Measurements from ENCODE around the gene SPANXA2. TPM values are rescaled to one million over a fixed set of nuclear protein-coding genes. Genes with fewer than 3 reads are reported as not detected.
"Not testable (repeated sequence)": the region's sequence is repeated elsewhere in the genome, so short reads cannot be mapped to it uniquely, and the experiment has no call there.

The SPANXA2 gene, protein sequence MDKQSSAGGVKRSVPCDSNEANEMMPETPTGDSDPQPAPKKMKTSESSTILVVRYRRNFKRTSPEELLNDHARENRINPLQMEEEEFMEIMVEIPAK
- not detected in 3 replicates for total RNA-seq (2021)
- Bru-seq, nascent RNA = not detected
- long read RNA-seq, experiment 1 = 0 reads
- long read RNA-seq, experiment 2 = 0 reads
- long read RNA-seq, experiment 3 = 0 reads

DNA sequence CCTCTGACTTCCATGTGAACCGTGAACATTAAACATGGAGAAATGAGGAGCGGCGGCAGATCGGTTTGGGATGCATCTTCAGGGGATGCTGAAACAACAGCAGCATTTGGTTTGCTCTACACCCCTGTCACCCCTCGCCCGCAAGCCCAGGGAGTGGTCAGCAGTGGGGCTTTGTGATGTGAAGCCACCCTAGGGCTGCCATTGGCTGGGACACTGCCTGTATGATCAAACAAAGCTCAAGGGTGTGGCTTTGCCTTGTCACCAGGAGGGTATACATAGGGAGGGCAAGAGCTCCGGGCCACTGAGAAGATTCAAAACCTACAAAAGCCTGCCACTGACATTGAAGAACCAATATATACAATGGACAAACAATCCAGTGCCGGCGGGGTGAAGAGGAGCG lies at the start of gene SPANXA2:
TSS of gene SPANXA2 (plus strand) at position 301 of the 400 bp plus-strand sequence. CDS start at position 361, 60 bp downstream.
- DNase-seq (ENCODE audit: low spot score) = not testable (repeated sequence)

DNA sequence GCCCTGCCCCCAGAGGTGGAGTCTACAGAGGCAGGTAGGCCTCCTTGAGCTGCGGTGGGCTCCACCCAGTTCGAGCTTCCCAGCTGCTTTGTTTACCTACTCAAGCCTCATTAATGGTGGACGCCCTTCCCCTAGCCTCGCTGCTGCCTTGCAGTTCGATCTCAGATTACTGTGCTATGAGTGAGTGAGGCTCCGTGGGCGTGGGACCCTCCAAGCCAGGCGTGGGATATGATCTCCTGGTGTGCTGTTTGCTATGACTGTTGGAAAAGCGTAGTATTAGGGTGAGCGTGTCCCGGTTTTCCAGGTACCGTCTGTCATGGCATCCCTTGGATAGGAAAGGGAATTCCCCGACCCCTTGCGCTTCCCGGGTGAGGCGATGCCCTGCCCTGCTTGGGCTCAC lies 47.0 kb upstream of the SPANXA2 start:
- POLR2A ChIA-PET; H3K27me3 Mint-ChIP-seq (ENCODE audit: low read depth); H3K27ac Mint-ChIP-seq; CTCF ChIA-PET; DNase-seq (ENCODE audit: low spot score); H3K36me3 Mint-ChIP-seq; H3K4me1 Mint-ChIP-seq; ATAC-seq; H3K4me3 Mint-ChIP-seq; H3K9me3 Mint-ChIP-seq: not testable (repeated sequence)

More for the DNA sequence above, at the start of gene SPANXA2:
- H3K4me3 Mint-ChIP-seq; H3K9me3 Mint-ChIP-seq; H3K4me1 Mint-ChIP-seq; H3K27me3 Mint-ChIP-seq (ENCODE audit: low read depth); POLR2A ChIA-PET; CTCF ChIA-PET; H3K27ac Mint-ChIP-seq; H3K36me3 Mint-ChIP-seq; ATAC-seq: not testable (repeated sequence)

DNA sequence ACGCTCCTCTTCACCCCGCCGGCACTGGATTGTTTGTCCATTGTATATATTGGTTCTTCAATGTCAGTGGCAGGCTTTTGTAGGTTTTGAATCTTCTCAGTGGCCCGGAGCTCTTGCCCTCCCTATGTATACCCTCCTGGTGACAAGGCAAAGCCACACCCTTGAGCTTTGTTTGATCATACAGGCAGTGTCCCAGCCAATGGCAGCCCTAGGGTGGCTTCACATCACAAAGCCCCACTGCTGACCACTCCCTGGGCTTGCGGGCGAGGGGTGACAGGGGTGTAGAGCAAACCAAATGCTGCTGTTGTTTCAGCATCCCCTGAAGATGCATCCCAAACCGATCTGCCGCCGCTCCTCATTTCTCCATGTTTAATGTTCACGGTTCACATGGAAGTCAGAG lies 4.9 kb upstream of the SPANXA2 start, which contains the start of gene SPANXA1:
TSS of gene SPANXA1 (minus strand) at position 101 of the 400 bp plus-strand sequence. CDS start at position 41, 60 bp downstream.
- H3K36me3 Mint-ChIP-seq; H3K4me3 Mint-ChIP-seq; H3K27ac Mint-ChIP-seq; ATAC-seq; DNase-seq (ENCODE audit: low spot score); H3K27me3 Mint-ChIP-seq (ENCODE audit: low read depth); H3K4me1 Mint-ChIP-seq; H3K9me3 Mint-ChIP-seq; POLR2A ChIA-PET; CTCF ChIA-PET: not testable (repeated sequence)

DNA sequence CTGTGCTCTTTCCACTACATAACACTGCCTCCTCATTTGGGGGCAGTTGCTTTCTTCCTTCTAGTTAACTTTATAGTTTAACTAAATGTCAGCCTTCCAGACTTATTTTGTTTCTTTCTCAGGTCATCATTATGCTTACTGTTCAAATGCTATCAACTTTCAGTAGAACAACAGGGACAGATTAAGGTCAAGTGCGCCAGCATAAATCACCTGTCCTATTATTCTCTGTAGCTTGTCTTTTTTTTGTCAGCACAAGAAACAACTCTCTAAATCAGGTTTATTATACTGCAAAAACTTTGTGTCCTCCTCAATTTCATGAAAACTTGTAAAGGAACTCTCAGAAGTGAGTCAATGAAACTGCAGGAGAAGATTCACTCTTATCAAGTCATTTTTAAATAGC lies 19.6 kb downstream of the SPANXA2 start:
- Mint-ChIP-seq H3K9me3 (peaks cover 12% of the 10 kb centered on the region), H3K4me3 (no peak overlapping the region), H3K27ac (no peak overlapping the region), H3K4me1 (0 out of 2 replicates have a peak, but pooled peaks cover 3% of the 10 kb centered on the region), H3K36me3 (peaks cover 3% of the 10 kb centered on the region; the same call in 1 of the 2 replicates), H3K27me3 (ENCODE audit: low read depth) (no peaks in the 10 kb centered on the region)
- no peak for TF ChIP-seq ZNF138 (CRISPR knock-in tag; conservative IDR thresholded peaks at IDR 0.05)
- no peak for TF ChIP-seq MXD4 (CRISPR knock-in tag; IDR thresholded peaks at IDR 0.05; ENCODE audit: borderline replicate concordance)
- TF ChIP-seq ZNF423 (CRISPR knock-in tag; IDR thresholded peaks at IDR 0.05) = no peak
- DNase-seq (ENCODE audit: low spot score) = no peak
- ATAC-seq = no peak
- ChIA-PET CTCF (no interaction called here), POLR2A (no interaction called here)

DNA sequence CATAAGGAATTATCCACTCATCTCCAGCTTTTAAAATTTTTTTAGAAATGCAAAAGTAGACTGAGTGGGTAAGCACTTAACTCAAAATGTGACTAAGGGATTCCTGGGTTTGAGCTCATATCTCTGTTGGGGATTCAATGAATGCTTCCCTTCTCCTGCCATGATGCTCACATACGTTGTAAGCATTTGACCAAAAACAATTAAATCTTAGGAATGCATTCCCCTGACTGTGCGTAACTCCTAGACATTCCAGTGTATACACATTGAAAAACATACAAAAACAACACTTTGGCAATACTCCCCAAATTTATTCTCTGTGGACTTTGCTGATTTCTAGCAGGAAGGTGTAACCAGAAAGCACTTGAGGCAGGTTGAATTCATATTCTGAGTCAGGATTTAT lies 29.8 kb downstream of the SPANXA2 start:
- POLR2A ChIA-PET = no interaction called here
- Mint-ChIP-seq H3K27me3 (ENCODE audit: low read depth) (no peaks in the 10 kb centered on the region), H3K36me3 (peaks cover 8% of the 10 kb centered on the region), H3K4me3 (no peak overlapping the region), H3K4me1 (no peaks in the 10 kb centered on the region), H3K9me3 (peaks cover 13% of the 10 kb centered on the region), H3K27ac (no peak overlapping the region)
- ATAC-seq (no peak), DNase-seq (ENCODE audit: low spot score) (no peak)
- no peak for TF ChIP-seq SMAD3 (CRISPR knock-in tag; IDR thresholded peaks at IDR 0.05; ENCODE audit: borderline replicate concordance)
- TF ChIP-seq, protein P1, sequence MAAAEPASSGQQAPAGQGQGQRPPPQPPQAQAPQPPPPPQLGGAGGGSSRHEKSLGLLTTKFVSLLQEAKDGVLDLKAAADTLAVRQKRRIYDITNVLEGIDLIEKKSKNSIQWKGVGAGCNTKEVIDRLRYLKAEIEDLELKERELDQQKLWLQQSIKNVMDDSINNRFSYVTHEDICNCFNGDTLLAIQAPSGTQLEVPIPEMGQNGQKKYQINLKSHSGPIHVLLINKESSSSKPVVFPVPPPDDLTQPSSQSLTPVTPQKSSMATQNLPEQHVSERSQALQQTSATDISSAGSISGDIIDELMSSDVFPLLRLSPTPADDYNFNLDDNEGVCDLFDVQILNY (CRISPR knock-in tag; IDR thresholded peaks at IDR 0.05) = no peak
- TF ChIP-seq, protein P2, sequence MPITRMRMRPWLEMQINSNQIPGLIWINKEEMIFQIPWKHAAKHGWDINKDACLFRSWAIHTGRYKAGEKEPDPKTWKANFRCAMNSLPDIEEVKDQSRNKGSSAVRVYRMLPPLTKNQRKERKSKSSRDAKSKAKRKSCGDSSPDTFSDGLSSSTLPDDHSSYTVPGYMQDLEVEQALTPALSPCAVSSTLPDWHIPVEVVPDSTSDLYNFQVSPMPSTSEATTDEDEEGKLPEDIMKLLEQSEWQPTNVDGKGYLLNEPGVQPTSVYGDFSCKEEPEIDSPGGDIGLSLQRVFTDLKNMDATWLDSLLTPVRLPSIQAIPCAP (CRISPR knock-in tag; IDR thresholded peaks at IDR 0.05) = no peak
- TF ChIP-seq, protein P3, sequence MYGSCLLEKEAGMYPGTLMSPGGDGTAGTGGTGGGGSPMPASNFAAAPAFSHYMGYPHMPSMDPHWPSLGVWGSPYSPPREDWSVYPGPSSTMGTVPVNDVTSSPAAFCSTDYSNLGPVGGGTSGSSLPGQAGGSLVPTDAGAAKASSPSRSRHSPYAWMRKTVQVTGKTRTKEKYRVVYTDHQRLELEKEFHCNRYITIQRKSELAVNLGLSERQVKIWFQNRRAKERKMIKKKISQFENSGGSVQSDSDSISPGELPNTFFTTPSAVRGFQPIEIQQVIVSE (CRISPR knock-in tag; IDR thresholded peaks at IDR 0.05; ENCODE audit: borderline replicate concordance) = no peak
- TF ChIP-seq FOXK1 (CRISPR knock-in tag; IDR thresholded peaks at IDR 0.05) = no peak
- no peak for TF ChIP-seq TEAD4 (CRISPR knock-in tag; IDR thresholded peaks at IDR 0.05)
- TF ChIP-seq FOXP1 (CRISPR knock-in tag; IDR thresholded peaks at IDR 0.05; ENCODE audit: borderline replicate concordance) = no peak
- no peak for TF ChIP-seq NR2C2 (CRISPR knock-in tag; IDR thresholded peaks at IDR 0.05)
- TF ChIP-seq EMX1 (CRISPR knock-in tag; IDR thresholded peaks at IDR 0.05) = no peak
- TF ChIP-seq ZNF671 (CRISPR knock-in tag; IDR thresholded peaks at IDR 0.05) = no peak
- no peak for TF ChIP-seq TEAD1 (CRISPR knock-in tag; IDR thresholded peaks at IDR 0.05)
- CTCF ChIA-PET = no interaction called here
